Stimulated activated CD8-positive, alpha-beta memory T cell treated with anti-CD3 and anti-CD28 coated beads, Interleukin-15, amount 100 ng/mL, for 24 hours (primary cell): ENCODE results near the gene STAB1.
A peak's percentile ranks its signal among the peaks of the same experiment; 100 is the strongest.

Source experiments
- DNase-seq: peaks from one replicate; pipeline ENCODE4 v3.0.0-alpha.2; 2020; ENCODE audit warnings: low read depth

Gene STAB1

GRCh38 chr3:52494886-52495495 is at the start of gene STAB1:
Gene STAB1 (plus strand): TSS chr3:52495338. CDS start chr3:52495414, 76 bp downstream.
- no peak for DNase-seq

DNA sequence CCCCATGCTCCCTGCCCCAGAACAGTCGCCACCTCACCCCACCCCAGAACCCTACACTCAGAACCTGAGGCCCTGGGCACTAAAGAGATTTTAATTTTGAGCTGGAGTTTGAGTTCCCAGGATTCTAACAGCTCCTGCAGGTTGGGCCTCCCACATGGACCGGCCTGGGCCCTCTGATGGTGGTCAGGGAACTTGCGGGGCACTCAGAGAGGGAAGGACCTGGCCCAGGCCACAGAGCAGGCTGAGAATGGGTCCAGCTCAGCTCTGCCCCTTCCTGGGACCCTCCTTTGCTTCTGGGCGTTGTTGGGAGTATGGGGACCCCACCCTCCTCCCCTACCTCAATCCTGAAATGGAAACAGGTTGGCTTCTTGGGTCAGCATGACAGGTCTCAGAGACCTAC is 49.1 kb upstream of the STAB1 start:
- no peak for DNase-seq

GRCh38 chr3:52446631-52447511 is 48.3 kb upstream of the STAB1 start:
- DNase-seq, result peak; percentile 35

GRCh38 chr3:52447512-52448355 is 47.4 kb upstream of the STAB1 start:
- no peak for DNase-seq

DNA sequence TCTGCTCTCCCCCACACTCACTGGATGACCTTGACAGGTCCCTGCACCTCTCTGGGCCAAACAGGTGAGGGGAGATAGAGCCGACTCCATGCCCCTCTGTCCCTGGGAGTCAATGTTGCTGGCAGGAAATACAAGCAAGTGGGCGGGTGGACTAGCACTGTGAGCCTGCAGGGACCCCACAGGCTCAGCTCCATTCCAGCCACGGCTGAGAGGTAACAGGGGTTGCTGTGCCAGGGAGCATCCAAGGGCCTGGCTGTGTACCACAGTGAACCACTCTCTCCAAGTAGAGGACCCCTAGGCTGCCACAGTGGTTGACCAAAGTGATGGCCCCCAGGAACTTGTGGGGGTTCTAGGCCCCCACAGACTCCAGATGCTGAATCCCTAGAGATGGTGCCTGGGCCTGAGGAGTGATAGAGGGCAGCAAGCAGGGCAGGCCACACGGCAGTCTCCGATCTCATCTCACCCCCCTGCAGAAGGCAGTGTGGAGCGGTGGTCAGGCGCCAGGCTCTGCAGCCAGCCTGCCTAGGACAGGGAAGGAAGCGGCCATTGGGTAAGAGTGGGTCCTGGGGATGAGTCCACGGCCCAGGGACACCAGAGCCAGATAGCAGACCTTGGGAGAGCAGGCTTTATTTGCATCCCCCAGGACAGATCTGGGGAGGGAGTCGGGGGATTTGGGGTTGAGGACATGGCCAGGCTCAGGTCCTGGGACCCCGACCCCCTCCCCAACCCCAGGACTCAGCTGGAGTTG is 44.5 kb upstream of the STAB1 start:
- DNase-seq, result no peak

DNA sequence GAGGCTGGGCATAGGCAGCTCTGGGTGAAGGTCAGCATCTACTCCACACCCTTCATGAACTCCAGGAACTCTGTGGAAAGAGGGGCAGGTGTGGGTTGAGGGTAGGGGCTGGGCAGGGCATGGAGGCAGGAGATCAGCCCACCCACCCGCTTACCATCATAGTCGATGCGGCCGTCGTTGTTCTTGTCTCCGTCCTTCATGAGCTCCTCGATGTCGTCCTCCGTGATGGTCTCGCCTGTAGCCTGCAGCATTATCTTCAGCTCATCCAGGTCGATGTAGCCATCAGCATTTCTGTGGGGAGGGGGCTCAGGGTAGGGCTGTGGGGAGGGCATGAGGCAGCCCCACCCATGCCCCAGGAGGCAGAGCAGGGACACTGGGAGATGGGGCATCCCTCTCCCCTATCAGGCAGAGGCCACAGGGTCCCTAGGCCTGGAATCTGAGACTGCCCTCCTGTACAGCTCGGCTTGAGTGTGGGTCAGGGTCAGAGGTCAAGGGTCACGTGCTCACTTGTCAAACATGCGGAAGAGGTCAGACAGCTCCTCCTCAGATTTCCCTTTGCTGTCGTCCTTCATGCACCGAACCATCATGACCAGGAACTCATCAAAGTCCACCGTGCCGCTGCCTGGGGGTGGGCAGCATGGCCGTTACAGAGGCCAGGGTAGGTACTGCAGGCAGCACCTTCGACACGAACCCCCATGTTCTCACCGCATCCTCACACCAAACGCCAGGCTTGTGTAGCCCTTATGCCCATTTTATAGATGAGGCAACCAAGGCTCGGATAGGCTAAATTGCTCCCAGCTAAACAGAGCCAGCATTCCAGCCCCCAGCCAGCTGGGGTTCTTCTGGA is 43.7 kb upstream of the STAB1 start:
- no peak for DNase-seq

GRCh38 chr3:52452126-52452525 is 43.0 kb upstream of the STAB1 start:
- DNase-seq, result no peak

DNA sequence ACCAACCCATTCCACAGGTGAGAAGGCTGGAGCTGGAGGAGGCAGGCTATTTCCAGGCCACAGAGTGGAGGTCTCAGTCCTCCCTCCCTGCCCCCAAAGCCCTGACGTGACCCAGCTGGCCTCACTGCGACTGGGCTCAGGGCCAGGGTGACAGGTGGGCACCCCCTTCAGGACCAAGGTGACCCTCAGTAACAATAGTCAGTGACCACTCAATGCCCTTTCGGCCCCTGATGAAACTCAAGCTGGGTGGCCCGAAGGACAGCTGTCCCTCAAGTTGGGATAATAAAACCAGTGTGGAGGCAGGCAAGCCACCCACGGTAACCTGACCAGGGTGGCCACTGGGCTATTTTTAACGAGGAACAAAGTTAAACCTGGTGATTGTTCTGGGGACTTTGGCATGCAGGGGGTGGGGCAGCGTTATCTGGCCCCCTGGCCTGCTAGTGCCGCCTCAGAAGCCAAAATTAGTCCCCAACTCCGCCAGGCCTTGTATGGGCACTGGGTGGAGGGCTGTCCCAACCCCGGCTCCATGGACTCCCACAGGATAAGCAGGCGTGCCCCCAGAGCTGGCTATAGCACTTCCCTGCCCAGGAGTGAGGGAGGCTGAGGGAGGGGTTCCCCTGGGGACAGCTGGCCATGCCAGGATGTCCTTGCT is 42.4 kb upstream of the STAB1 start:
- no peak for DNase-seq

DNA sequence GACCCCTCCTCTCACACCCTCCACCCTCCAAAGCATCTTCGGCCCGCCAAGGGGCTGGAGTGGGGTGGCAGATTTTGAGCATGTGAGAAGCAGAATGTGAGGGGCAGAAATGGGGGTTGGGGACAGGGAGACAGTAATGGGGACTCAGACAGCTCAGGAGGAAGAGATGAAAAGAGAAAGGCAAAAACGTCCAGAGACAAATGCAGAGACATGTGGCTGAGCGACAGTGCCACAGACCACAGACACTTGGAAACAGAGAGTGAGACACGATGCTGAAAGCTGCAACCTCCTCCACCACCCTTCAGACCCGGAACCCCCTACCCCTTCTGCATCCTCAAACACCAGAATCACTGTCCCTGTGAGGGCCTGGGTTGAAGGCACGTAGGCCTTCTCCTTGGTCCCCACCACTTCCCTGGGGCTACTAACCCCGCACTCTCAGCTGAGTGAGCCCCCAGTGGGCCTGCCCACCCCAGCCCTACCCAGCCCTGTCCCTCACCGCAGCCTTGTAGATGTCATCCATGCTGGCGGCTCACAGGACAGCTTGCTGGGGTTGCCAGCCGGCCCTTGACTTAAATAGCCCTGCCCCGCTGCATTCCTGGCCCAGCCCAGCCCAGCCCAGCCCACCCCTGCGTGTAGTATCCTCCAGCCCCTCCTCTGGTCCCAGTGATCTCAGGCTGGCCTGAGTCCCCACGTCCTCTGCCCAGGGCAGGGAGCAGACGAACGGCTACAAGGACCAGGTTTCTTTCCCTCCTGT is 41.5 kb upstream of the STAB1 start, which contains the start of gene TNNC1:
Gene TNNC1 (minus strand): TSS at position 546 of the 754 bp plus-strand sequence. CDS start 26 bp downstream, at position 520.
- DNase-seq, result no peak

- no peak for DNase-seq
Measured at GRCh38 chr3:52454250-52454937, 40.7 kb upstream of the STAB1 start.

- DNase-seq, result no peak
Measured at GRCh38 chr3:52454938-52455282, 40.2 kb upstream of the STAB1 start.

DNA sequence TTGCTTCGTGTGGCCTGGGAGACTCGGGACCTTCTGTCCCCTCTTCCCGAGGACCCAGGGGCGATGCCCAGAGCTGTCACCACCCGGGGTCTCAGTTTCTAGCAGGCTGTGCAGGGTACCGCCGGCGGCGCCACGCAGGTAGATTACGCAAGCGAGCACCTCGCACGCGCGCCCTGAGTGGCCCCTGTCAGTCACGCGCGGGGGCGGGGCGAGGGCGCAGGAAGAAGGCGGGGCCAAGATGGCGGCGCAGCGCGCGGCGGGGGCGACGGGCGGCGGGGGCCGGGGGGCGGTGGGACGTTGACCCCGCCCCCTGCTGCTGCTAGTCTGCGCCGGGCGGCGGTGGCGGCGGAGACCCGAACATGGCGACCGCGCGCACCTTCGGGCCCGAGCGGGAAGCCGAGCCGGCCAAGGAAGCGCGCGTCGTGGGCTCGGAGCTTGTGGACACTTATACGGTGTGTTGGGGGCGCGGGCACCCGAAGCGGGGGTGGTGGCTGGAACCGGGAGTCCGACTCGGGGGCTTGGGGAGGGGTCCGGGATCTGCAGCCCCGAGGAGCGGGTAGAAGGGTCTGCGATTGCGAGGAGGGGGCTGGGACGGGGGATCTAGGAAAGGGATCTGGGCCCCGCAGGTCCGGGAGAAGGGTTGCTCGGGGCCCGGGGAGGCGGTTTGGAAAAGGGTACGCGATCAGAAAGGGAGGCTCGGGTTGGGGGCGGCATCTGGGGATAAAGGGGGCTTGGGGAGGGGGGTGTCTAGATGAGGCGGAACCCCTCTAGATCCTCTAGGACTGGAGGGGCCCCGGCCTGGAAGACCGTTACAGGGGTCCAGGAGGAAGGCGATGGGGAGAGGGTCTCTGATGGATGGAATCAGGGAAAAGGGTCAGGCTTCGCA is 39.6 kb upstream of the STAB1 start, which contains the start of gene NISCH:
Gene NISCH (plus strand): TSS at position 322 of the 886 bp plus-strand sequence. CDS start 38 bp downstream, at position 360.
- DNase-seq, result peak; percentile 98

DNA sequence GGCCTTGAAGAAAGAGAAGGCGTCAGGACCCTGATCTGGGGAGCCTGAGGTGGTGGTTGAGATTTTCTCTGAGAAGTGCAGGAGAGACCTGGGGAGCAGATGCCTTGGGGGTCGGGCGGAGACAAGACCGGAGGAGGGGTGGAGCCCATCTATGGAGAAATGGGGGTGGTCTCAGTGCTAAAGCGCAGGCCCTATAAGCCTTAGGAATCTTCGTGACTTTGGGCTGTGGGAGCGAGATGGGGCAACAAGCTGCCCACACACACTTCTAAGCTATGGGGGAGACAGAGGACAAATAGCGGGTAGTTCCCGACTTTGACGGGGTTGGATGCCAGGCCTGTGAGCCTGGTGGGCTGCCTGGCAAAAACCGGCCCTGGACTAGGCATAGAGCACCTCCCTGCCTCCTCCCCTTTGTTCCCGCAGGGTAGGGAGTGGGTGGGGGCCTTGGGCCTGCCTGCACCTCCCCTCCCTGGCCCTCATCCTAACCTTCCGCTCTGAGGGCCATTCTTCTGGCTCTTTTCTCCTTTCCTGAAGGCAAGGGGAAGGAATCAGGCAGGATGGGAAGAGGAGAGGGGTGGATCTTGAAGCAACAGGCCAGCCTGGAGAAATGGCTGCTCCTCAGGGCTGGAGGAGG is 38.9 kb upstream of the STAB1 start:
- DNase-seq, result no peak

- no peak for DNase-seq
Measured at GRCh38 chr3:52456800-52457183, 38.3 kb upstream of the STAB1 start.

GRCh38 chr3:52458031-52458760 is 36.9 kb upstream of the STAB1 start:
- DNase-seq, result no peak

DNA sequence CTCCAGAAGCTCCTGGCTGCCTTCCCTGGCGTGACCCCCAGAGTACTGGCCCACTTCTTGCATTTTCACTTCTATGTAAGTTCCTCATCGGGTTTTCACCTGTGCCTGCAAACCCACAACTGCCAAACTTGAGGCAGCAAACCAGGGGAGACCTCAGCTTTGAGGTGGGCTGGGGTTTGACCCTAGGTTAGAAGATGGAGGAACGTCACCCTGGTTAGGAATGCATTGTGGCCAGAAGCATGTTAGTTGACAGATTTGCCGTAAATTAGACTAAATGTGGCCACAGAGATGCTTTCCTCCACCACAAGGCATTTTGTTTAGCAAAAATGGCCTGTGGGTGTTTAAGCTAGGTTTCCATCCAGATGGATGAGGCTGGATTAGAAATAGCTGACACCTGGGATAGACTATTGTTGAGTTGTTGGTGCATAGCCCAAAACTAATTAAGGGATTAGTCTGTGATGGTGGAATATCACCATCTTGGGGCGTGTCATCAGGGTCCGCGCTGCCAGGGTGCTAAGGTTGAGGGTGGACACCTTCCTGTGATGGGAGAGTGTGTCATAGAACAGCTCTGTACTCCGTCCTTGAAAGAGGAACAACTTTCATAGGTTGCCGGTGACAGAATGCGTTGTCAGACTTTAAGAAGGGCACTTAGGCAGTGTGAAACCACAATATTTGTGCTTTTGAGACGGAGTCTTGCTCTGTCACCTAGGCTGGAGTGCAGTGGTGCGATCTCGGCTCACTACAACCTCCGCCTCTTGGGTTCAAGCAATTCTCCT is 36.2 kb upstream of the STAB1 start:
- DNase-seq, result no peak
